Measurements from ENCODE around the gene RAPGEFL1.
"Not testable (repeated sequence)": the region's sequence is repeated elsewhere in the genome, so short reads cannot be mapped to it uniquely, and the experiment has no call there.

DNA sequence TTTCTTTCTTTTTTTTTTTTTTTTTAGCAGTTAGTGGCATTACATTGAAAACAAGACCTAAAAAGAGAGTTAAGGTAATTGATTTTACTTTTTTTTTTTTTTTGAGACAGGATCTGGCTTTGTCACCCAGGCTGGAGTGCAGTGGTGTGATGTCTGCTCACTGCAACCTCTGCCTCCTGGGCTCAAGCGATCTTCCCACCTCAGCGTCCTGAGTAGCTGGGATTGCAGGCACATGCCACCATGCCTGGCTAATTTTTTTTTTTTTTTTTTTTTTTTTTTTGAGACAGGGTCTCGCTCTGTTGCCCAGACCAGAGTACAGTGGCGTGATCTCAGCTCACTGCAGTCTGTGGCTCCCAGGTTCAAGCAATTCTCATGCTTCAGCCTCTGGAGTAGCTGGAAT, 54.7 kb downstream of the RAPGEFL1 start:
- not testable (repeated sequence) for TF ChIP-seq EZH2 (IDR thresholded peaks at IDR 0.05; ENCODE audit: borderline replicate concordance, control insufficient read depth, low read depth, low read length); FOXM1 (IDR thresholded peaks at IDR 0.05; ENCODE audit: low read depth, low read length); HDAC2 (IDR thresholded peaks at IDR 0.05); POLR2AphosphoS5 (IDR thresholded peaks at IDR 0.05; ENCODE audit: low read length); ZNF274 (IDR thresholded peaks at IDR 0.05; ENCODE audit: insufficient read depth, insufficient read length)
